T-cell (primary cell): ENCODE data around the gene TMA7. TPM values are rescaled to one million over a fixed set of nuclear protein-coding genes. Genes with fewer than 3 reads are reported as not detected.

Experiments used
- ATAC-seq, 4 experiments: fragments of 200-7000 bp in 3 of 4; fragments of 150-1000 bp in 1 of 4; cut with Tn5 transposase; replicated peaks in 1 of 4; 1 replicate in 3 of 4; 2 replicates in 1 of 4; pipeline ENCODE4 v1.10.0; 2021; ENCODE audit warnings: moderate library complexity in 3 of 4, mild to moderate bottlenecking in 2 of 4, moderate number of reproducible peaks in 1 of 4
- CTCF ChIA-PET, 2 donors: fragments of 300-600 bp; sonication (Branson Sonifier 250); formaldehyde crosslinking; loops; one replicate each; lab custom pipeline; 2022; ENCODE audit warnings: antibody characterized with exemption in 2 of 2; lab: Charles Lee
- POLR2A ChIA-PET, 2 donors: fragments of 300-600 bp; sonication (Branson Sonifier 250); formaldehyde crosslinking; loops; one replicate each; lab custom pipeline; 2022; ENCODE audit warnings: antibody characterized with exemption in 2 of 2; lab: Charles Lee
- DNase-seq, 35 experiments: peaks; one replicate each; pipeline versions ENCODE4 v3.0.0 to v3.0.0-alpha.2; 2013 to 2023
- H3K27ac ChIP-seq: one replicate; pipeline ENCODE4 v1.5.1; 2013; ENCODE audit warnings: low read length
- H3K27me3 ChIP-seq, 2 experiments: replicated peaks in 1 of 2; 1 replicate in 1 of 2; 2 replicates in 1 of 2; pipeline versions ENCODE4 v1.6.1 to v1.7.0; 2013; ENCODE audit warnings: low read length in 1 of 2, mixed read lengths in 1 of 2; ENCODE audit not compliant: control insufficient read depth in 2 of 2, insufficient read depth in 2 of 2; ENCODE audit errors: extremely low read depth in 1 of 2
- H3K36me3 ChIP-seq, 2 donors: 1 replicate in 1 of 2; 2 replicates in 1 of 2; pipeline versions ENCODE4 v1.6.1 to v1.7.0; 2013; ENCODE audit warnings: low read length in 1 of 2; ENCODE audit not compliant: control insufficient read depth in 2 of 2, insufficient read depth in 1 of 2; ENCODE audit errors: extremely low read depth in 1 of 2
- H3K4me1 ChIP-seq, 2 experiments: 1 replicate in 1 of 2; 2 replicates in 1 of 2; pipeline versions ENCODE4 v1.6.1 to v1.7.0; 2013; ENCODE audit warnings: low read length in 2 of 2, mixed read lengths in 1 of 2; ENCODE audit not compliant: insufficient read depth in 2 of 2, control insufficient read depth in 1 of 2; ENCODE audit errors: extremely low read depth in 1 of 2
- H3K4me3 ChIP-seq, 2 donors: 1 replicate in 1 of 2; 2 replicates in 1 of 2; pipeline versions ENCODE4 v1.5.1 to v1.7.0; 2013; ENCODE audit warnings: mild to moderate bottlenecking in 2 of 2, low read length in 1 of 2, moderate library complexity in 1 of 2; ENCODE audit not compliant: control insufficient read depth in 1 of 2; ENCODE audit errors: extremely low read depth in 1 of 2
- H3K9me3 ChIP-seq: 2 replicates; pipeline ENCODE4 v1.7.0; 2013
- H3K27ac Mint-ChIP-seq, 2 donors: one replicate each; pipeline ENCODE4 v1.8.0; 2020 to 2021; ENCODE audit warnings: mild to moderate bottlenecking in 2 of 2, mixed read lengths in 2 of 2
- H3K27me3 Mint-ChIP-seq, 2 donors: one replicate each; pipeline ENCODE4 v1.8.0; 2021 to 2022; ENCODE audit warnings: mixed read lengths in 2 of 2
- H3K36me3 Mint-ChIP-seq: one replicate; pipeline ENCODE4 v1.8.0; 2021; ENCODE audit warnings: mixed read lengths
- H3K4me1 Mint-ChIP-seq, 3 donors: one replicate each; pipeline ENCODE4 v1.8.0; 2020 to 2022; ENCODE audit warnings: mixed read lengths in 3 of 3, mild to moderate bottlenecking in 1 of 3
- H3K4me3 Mint-ChIP-seq, 3 donors: one replicate each; pipeline ENCODE4 v1.8.0; 2020 to 2022; ENCODE audit warnings: mild to moderate bottlenecking in 3 of 3, mixed read lengths in 3 of 3, moderate library complexity in 3 of 3
- H3K9me3 Mint-ChIP-seq, 3 donors: one replicate each; pipeline ENCODE4 v1.8.0; 2020 to 2022; ENCODE audit warnings: mixed read lengths in 3 of 3
- WGBS: methylation state at CpG from one replicate; pipeline ENCODE4 v1.1.5; 2013; ENCODE audit warnings: missing lambda C conversion rate; ENCODE audit not compliant: insufficient coverage; 5-methylcytosine and 5-hydroxymethylcytosine counted together
- total RNA-seq, 35 experiments: library from RNA in 6 of 35; stranded (reverse) in 6 of 35; fragments of 120-200 nt in 1 of 35; gene quantifications; one replicate each; pipeline versions ENCODE4 v1.2.1 to v1.2.4 and lab custom pipeline; 2013 to 2026

Gene TMA7
- total RNA-seq, 5 donors from 2014 or later (not counting 1 experiment from before 2014, with no cell fraction given) = 216 to 245 (median 229) TPM

- ATAC-seq (no peak), DNase-seq (no peak)
- POLR2A ChIA-PET = no interaction called here
- Mint-ChIP-seq H3K27ac (no peak overlapping the region), H3K4me3 (no peak overlapping the region), H3K4me1 (no peaks in the 10 kb centered on the region), H3K27me3 (no peaks in the 10 kb centered on the region), H3K36me3 (no peaks in the 10 kb centered on the region), H3K9me3 (no peaks in the 10 kb centered on the region)
- Histone ChIP-seq H3K9me3 (no peaks in the 10 kb centered on the region), H3K27ac (no peak overlapping the region), H3K4me1 (peaks cover 0 to 3% of the 10 kb centered on the region in 2 experiments), H3K36me3 (no peaks in the 10 kb centered on the region), H3K27me3 (peaks cover 0 to 4% of the 10 kb centered on the region in 2 experiments), H3K4me3 (no peak overlapping the region)
- CTCF ChIA-PET = interaction anchor here (1.0 to 1.7 kb wide), 2 partner anchors 17 to 19 kb away, joined by 4 to 8 read pairs; no protein-coding TSS in a partner anchor
- 82% methylated on average over 8 of the region's 9 CpGs for WGBS
Measured at GRCh38 chr3:48419149-48419548, 20.9 kb upstream of the TMA7 start.

- ChIA-PET CTCF (interaction anchor here (1.0 to 1.7 kb wide), 2 partner anchors 17 to 19 kb away, joined by 4 to 8 read pairs; no protein-coding TSS in a partner anchor), POLR2A (no interaction called here)
- no peaks in the 10 kb centered on the region for H3K9me3 Mint-ChIP-seq
- Histone ChIP-seq H3K36me3 (no peaks in the 10 kb centered on the region), H3K4me1 (peaks cover 0 to 3% of the 10 kb centered on the region in 2 experiments), H3K9me3 (no peaks in the 10 kb centered on the region), H3K27me3 (peaks cover 0 to 4% of the 10 kb centered on the region in 2 experiments), H3K4me3 (no peak overlapping the region), H3K27ac (no peak overlapping the region)
- no peaks in the 10 kb centered on the region for H3K27me3 Mint-ChIP-seq
- no peaks in the 10 kb centered on the region for H3K36me3 Mint-ChIP-seq
- WGBS = 90% methylated on average over 14 of the region's 17 CpGs
- H3K27ac Mint-ChIP-seq = no peak overlapping the region
- no peak for ATAC-seq
- no peak overlapping the region for H3K4me3 Mint-ChIP-seq
- H3K4me1 Mint-ChIP-seq = no peaks in the 10 kb centered on the region
- no peak for DNase-seq
Measured at GRCh38 chr3:48419597-48419996, 20.5 kb upstream of the TMA7 start.

GRCh38 chr3:48420561-48420960, 19.5 kb upstream of the TMA7 start:
- Histone ChIP-seq H3K27me3 (peaks cover 0 to 4% of the 10 kb centered on the region in 2 experiments), H3K4me3 (no peak overlapping the region), H3K4me1 (peaks cover 0 to 3% of the 10 kb centered on the region in 2 experiments), H3K9me3 (no peaks in the 10 kb centered on the region), H3K36me3 (no peaks in the 10 kb centered on the region), H3K27ac (no peak overlapping the region)
- ATAC-seq (no peak), DNase-seq (no peak)
- Mint-ChIP-seq H3K4me1 (no peaks in the 10 kb centered on the region), H3K9me3 (no peaks in the 10 kb centered on the region), H3K27me3 (no peaks in the 10 kb centered on the region), H3K27ac (no peak overlapping the region), H3K4me3 (no peak overlapping the region), H3K36me3 (no peaks in the 10 kb centered on the region)
- 79% methylated on average over 14 of the region's 14 CpGs for WGBS
- ChIA-PET POLR2A (no interaction called here), CTCF (interaction anchor here in 1 of 2 donors (0.5 kb wide), 1 partner anchor 93 kb away, joined by 3 read pairs; no protein-coding TSS in a partner anchor)

GRCh38 chr3:48422272-48422671, 17.8 kb upstream of the TMA7 start:
- POLR2A ChIA-PET = no interaction called here
- ATAC-seq = peak in 1 of 4 experiments; percentile 32
- H3K4me3 ChIP-seq = no peak overlapping the region

GRCh38 chr3:48422681-48423080, 17.4 kb upstream of the TMA7 start:
- Histone ChIP-seq H3K9me3 (no peaks in the 10 kb centered on the region), H3K27ac (no peak overlapping the region), H3K4me1 (peaks cover 0 to 3% of the 10 kb centered on the region in 2 experiments), H3K4me3 (no peak overlapping the region), H3K27me3 (peaks cover 0 to 8% of the 10 kb centered on the region in 2 experiments), H3K36me3 (no peaks in the 10 kb centered on the region)
- DNase-seq (no peak), ATAC-seq (no peak)
- ChIA-PET POLR2A (no interaction called here), CTCF (no interaction called here)
- Mint-ChIP-seq H3K9me3 (no peaks in the 10 kb centered on the region), H3K36me3 (no peaks in the 10 kb centered on the region), H3K27me3 (no peaks in the 10 kb centered on the region), H3K4me3 (no peak overlapping the region), H3K27ac (no peak overlapping the region), H3K4me1 (no peaks in the 10 kb centered on the region)
- 90% methylated on average over 8 of the region's 8 CpGs for WGBS

More at GRCh38 chr3:48422272-48422671, 17.8 kb upstream of the TMA7 start:
- Histone ChIP-seq H3K4me1 (peaks cover 0 to 3% of the 10 kb centered on the region in 2 experiments), H3K27ac (no peak overlapping the region), H3K36me3 (no peaks in the 10 kb centered on the region), H3K9me3 (no peaks in the 10 kb centered on the region), H3K27me3 (peaks cover 0 to 8% of the 10 kb centered on the region in 2 experiments)
- CTCF ChIA-PET = no interaction called here
- Mint-ChIP-seq H3K9me3 (no peaks in the 10 kb centered on the region), H3K27ac (no peak overlapping the region), H3K4me1 (no peaks in the 10 kb centered on the region), H3K36me3 (no peaks in the 10 kb centered on the region), H3K4me3 (no peak overlapping the region), H3K27me3 (no peaks in the 10 kb centered on the region)
- WGBS = 100% methylated on average over 2 of the region's 3 CpGs
- no peak for DNase-seq

- Mint-ChIP-seq H3K4me3 (no peak overlapping the region), H3K36me3 (no peaks in the 10 kb centered on the region), H3K9me3 (no peaks in the 10 kb centered on the region), H3K27ac (no peak overlapping the region), H3K4me1 (peaks cover 0 to 6% (median 0%) of the 10 kb centered on the region in 3 donors), H3K27me3 (no peaks in the 10 kb centered on the region)
- POLR2A ChIA-PET = no interaction called here
- no peak overlapping the region for H3K27ac ChIP-seq
- 91% methylated on average over 25 of the region's 25 CpGs for WGBS
- DNase-seq (no peak), ATAC-seq (no peak)
- H3K4me3 ChIP-seq = no peak overlapping the region
- no peaks in the 10 kb centered on the region for H3K36me3 ChIP-seq
- CTCF ChIA-PET = no interaction called here
- no peaks in the 10 kb centered on the region for H3K9me3 ChIP-seq
- peaks cover 0 to 13% of the 10 kb centered on the region in 2 experiments for H3K27me3 ChIP-seq
- H3K4me1 ChIP-seq = peaks cover 0 to 6% of the 10 kb centered on the region in 2 experiments
Measured at GRCh38 chr3:48423241-48423882, 16.7 kb upstream of the TMA7 start.
